GM12891 (cell line): ENCODE results near the gene BAIAP2.

Experiments
- POLR2A ChIP-seq: IDR thresholded peaks from 2 replicates; pipeline ENCODE4 v1.6.1; 2011; ENCODE audit warnings: low read depth, low read length, control low read depth
- POLR2AphosphoS5 ChIP-seq: IDR thresholded peaks from 2 replicates; pipeline ENCODE4 v1.6.1; 2011; ENCODE audit warnings: low read depth, low read length, control low read depth
- POU2F2 ChIP-seq: IDR thresholded peaks from 2 replicates; pipeline ENCODE4 v1.6.1; 2011; ENCODE audit warnings: low read depth, mild to moderate bottlenecking, control low read depth, low read length, moderate library complexity
- SPI1 ChIP-seq: IDR thresholded peaks from 2 replicates; pipeline ENCODE4 v1.6.1; 2011; ENCODE audit warnings: low read depth, low read length, control low read depth
- TAF1 ChIP-seq: IDR thresholded peaks from 2 replicates; pipeline ENCODE4 v1.6.1; 2011; ENCODE audit warnings: low read depth, low read length, control low read depth

DNA sequence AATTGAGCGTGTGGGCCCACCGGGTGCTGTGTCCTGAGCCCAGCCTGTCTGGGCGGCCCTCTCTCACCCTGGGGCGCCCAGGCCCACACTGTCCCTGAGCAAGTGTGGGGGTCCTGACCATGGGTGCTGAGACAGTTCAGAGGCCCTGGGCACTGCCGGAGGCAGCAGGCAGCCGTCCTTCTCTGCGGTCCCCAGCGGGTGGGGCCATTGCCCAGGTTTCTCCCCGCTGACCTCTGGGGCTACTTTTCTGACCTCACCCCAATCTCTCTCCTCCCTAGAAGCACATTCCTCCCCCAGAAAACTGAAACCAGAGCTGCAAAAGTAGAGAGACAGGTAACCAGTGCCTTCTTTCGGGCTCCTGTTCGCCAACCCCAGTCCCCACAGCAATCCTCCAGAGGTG is 94.3 kb downstream of the BAIAP2 start:
- TF ChIP-seq POLR2A (no peak), TAF1 (no peak), POLR2AphosphoS5 (no peak), SPI1 (no peak), POU2F2 (no peak)
